HCT116 (cell line): ENCODE results near the gene STC2. TPM values are rescaled to one million over a fixed set of nuclear protein-coding genes. Genes with fewer than 3 reads are reported as not detected.

Experiments used
- ATAC-seq: fragments of 200-7000 bp; cut with Tn5 transposase; 2 replicates; pipeline ENCODE4 v1.9.1; 2020; ENCODE audit warnings: mild to moderate bottlenecking, moderate library complexity
- BruUV-seq: library from RNA; stranded (reverse); fragments of 400-500 nt; replicated peaks from 2 replicates; lab custom pipeline; 2021; lab: Mats Ljungman, UMichigan
- CTCF ChIA-PET: fragments of 300-600 bp; sonication (Branson Sonifier 250); formaldehyde crosslinking; loops from one replicate; lab custom pipeline; 2021; ENCODE audit warnings: antibody characterized with exemption; lab: Charles Lee
- POLR2A ChIA-PET: fragments of 300-600, 350-600 bp; sonication (Branson Sonifier 250); formaldehyde crosslinking; loops from one replicate; lab custom pipeline; 2021; ENCODE audit warnings: antibody characterized with exemption; lab: Charles Lee
- RAD21 ChIA-PET, 2 experiments: fragments of 300-600 bp; sonication (Branson Sonifier 250); formaldehyde crosslinking; loops; one replicate each; lab custom pipeline; 2023; ENCODE audit warnings: low total read pairs in 2 of 2; ENCODE audit not compliant: uncharacterized antibody in 2 of 2, unreplicated experiment in 2 of 2, low non-redundant PET in 1 of 2; lab: Charles Lee
- DNase-seq: peaks from one replicate; pipeline ENCODE4 v3.0.0-alpha.2; 2010; ENCODE audit warnings: low read depth, low spot score
- H2AFZ ChIP-seq: fragments of 200-600 bp; shearing (Covaris generic), sonication (generic); 2 replicates; pipeline ENCODE4 v1.6.1; 2017; ENCODE audit warnings: low read depth, mixed run types, mixed read lengths, antibody characterized with exemption, low read length; ENCODE audit not compliant: poor library complexity, severe bottlenecking
- H3K27ac ChIP-seq: 2 replicates; pipeline ENCODE4 v1.5.1; 2012; ENCODE audit warnings: low read depth, low read length
- H3K27me3 ChIP-seq: fragments of 200-600 bp; sonication (generic); 2 replicates; pipeline ENCODE4 v1.6.1; 2016; ENCODE audit warnings: mixed run types, low read length, mixed read lengths; ENCODE audit not compliant: insufficient read depth
- H3K36me3 ChIP-seq, 2 experiments: fragments of 200-500 bp in 1 of 2; fragments of 200-600 bp in 1 of 2; sonication (Bioruptor generic) in 1 of 2; sonication (generic) in 1 of 2; 2 replicates each; pipeline versions ENCODE4 v1.5.1 to v1.6.1; 2014 to 2016; ENCODE audit warnings: low read length in 2 of 2, inconsistent platforms in 1 of 2, mixed read lengths in 1 of 2, mixed run types in 1 of 2; ENCODE audit not compliant: insufficient read depth in 2 of 2, control insufficient read depth in 1 of 2
- H3K4me1 ChIP-seq, 2 experiments: fragments of 200-600 bp in 1 of 2; sonication (generic) in 1 of 2; 2 replicates each; pipeline versions ENCODE4 v1.5.1 to v1.6.1; 2012 to 2017; ENCODE audit warnings: low read length in 2 of 2, inconsistent platforms in 1 of 2, mild to moderate bottlenecking in 1 of 2, mixed read lengths in 1 of 2, mixed run types in 1 of 2, moderate library complexity in 1 of 2; ENCODE audit not compliant: insufficient read depth in 2 of 2, control insufficient read depth in 1 of 2
- H3K4me2 ChIP-seq: fragments of 200-600 bp; sonication (generic); 2 replicates; pipeline ENCODE4 v1.6.1; 2017; ENCODE audit warnings: mixed run types, low read length, mixed read lengths
- H3K4me3 ChIP-seq, 2 experiments: fragments of 200-600 bp in 1 of 2; sonication (generic) in 1 of 2; replicated peaks in 1 of 2; 2 replicates each; pipeline ENCODE4 v1.5.1; 2011 to 2016; ENCODE audit warnings: low read length in 2 of 2, control low read depth in 1 of 2, low read depth in 1 of 2, mild to moderate bottlenecking in 1 of 2, mixed read lengths in 1 of 2, mixed run types in 1 of 2
- H3K79me2 ChIP-seq: fragments of 200-600 bp; sonication (generic); 2 replicates; pipeline ENCODE4 v1.6.1; 2017; ENCODE audit warnings: mild to moderate bottlenecking, mixed run types, low read length, moderate library complexity, mixed read lengths; ENCODE audit not compliant: insufficient read depth
- H3K9ac ChIP-seq: fragments of 200-600 bp; sonication (generic); 2 replicates; pipeline ENCODE4 v1.6.1; 2016; ENCODE audit warnings: low read length, mixed read lengths
- H3K9me2 ChIP-seq: fragments of 200-600 bp; sonication (generic), shearing (Covaris generic); 2 replicates; pipeline ENCODE4 v1.6.1; 2017; ENCODE audit warnings: mixed run types, mild to moderate bottlenecking, moderate library complexity; ENCODE audit not compliant: insufficient read depth
- H3K9me3 ChIP-seq, 2 experiments: fragments of 200-500 bp in 1 of 2; fragments of 200-600 bp in 1 of 2; sonication (Bioruptor generic) in 1 of 2; sonication (generic) in 1 of 2; 2 replicates each; pipeline ENCODE4 v1.6.1; 2014 to 2017; ENCODE audit warnings: low read length in 2 of 2, mixed read lengths in 2 of 2, inconsistent platforms in 1 of 2, low read depth in 1 of 2, mild to moderate bottlenecking in 1 of 2, mixed run types in 1 of 2, moderate library complexity in 1 of 2; ENCODE audit not compliant: control insufficient read depth in 1 of 2, insufficient read depth in 1 of 2
- H4K20me1 ChIP-seq: fragments of 200-600 bp; sonication (generic), shearing (Covaris generic); 2 replicates; pipeline ENCODE4 v1.6.1; 2017; ENCODE audit warnings: mixed run types, mild to moderate bottlenecking, moderate library complexity; ENCODE audit not compliant: insufficient read depth
- EZH2 ChIP-seq: fragments of 200-600 bp; sonication (generic); IDR thresholded peaks from 2 replicates; pipeline ENCODE4 v1.6.1; 2017; ENCODE audit warnings: antibody characterized with exemption, mixed run types
- POLR2A ChIP-seq: IDR thresholded peaks from 2 replicates; pipeline ENCODE4 v1.7.0; 2011; ENCODE audit warnings: borderline replicate concordance; ENCODE audit not compliant: insufficient read depth, insufficient read length; ENCODE audit errors: extremely low read depth
- POLR2AphosphoS5 ChIP-seq: IDR thresholded peaks from 2 replicates; pipeline ENCODE4 v1.6.1; 2011; ENCODE audit warnings: mild to moderate bottlenecking, low read depth, low read length, moderate library complexity
- TCF7L2 ChIP-seq: IDR thresholded peaks from 2 replicates; pipeline ENCODE4 v1.7.0; 2011; ENCODE audit warnings: borderline replicate concordance, inconsistent platforms; ENCODE audit not compliant: insufficient read depth, insufficient read length; ENCODE audit errors: extremely low read depth
- intact Hi-C: fragments of 100-400 bp; cut with micrococcal nuclease; formaldehyde crosslinking; loops from 2 replicates; pipeline ENCODE4 v1.10.0; 2022
- total RNA-seq: library from RNA; stranded (reverse); gene quantifications from one replicate; pipeline ENCODE4 v1.2.1, GENCODE V29; 2021; ENCODE audit not compliant: unreplicated experiment

The STC2 gene
- total RNA-seq, 1 experiment from 2014 or later: 97.3 TPM

- TF ChIP-seq POLR2A: peak; percentile 45
Measured at GRCh38 chr5:173329491-173330337, 1.5 kb upstream of the STC2 start (continued).

- intact Hi-C loops: loop anchor here (1.0 to 5.0 kb wide), 3 partner anchors 35 to 288 kb away; partner anchors contain the start of gene BOD1
- H3K9me2 ChIP-seq: no peaks in the 10 kb centered on the region
- H3K4me3 ChIP-seq: peak overlapping the region; percentile 94 to 96
- no peaks in the 10 kb centered on the region for H3K9me3 ChIP-seq
- peak overlapping the region; percentile 85 for H3K27ac ChIP-seq
- BruUV-seq: TSS peak; percentile 95
- H3K36me3 ChIP-seq: peaks cover 8 to 20% of the 10 kb centered on the region in 2 experiments
- H3K4me1 ChIP-seq: peaks cover 15 to 52% of the 10 kb centered on the region in 2 experiments; a peak in 3 of 4 replicates
- RAD21 ChIA-PET: no interaction called here
- TF ChIP-seq EZH2 (no peak), POLR2AphosphoS5 (peak; percentile 47; the same call in 1 of the 2 replicates), TCF7L2 (peak; percentile 23)
- peak overlapping the region; percentile 90 for H3K9ac ChIP-seq
- H4K20me1 ChIP-seq: peaks cover 7% of the 10 kb centered on the region; the same call in 1 of the 2 replicates
- H3K27me3 ChIP-seq: no peaks in the 10 kb centered on the region
- CTCF ChIA-PET: interaction anchor here (0.9 to 6.2 kb wide), 6 partner anchors 35 to 622 kb away, joined by 3 to 113 read pairs (median 4); partner anchors contain the start of gene BOD1
- DNase-seq: peak; percentile 54
- POLR2A ChIA-PET: interaction anchor here (0.6 to 7.0 kb wide), 25 partner anchors 9 to 622 kb away, joined by 3 to 67 read pairs (median 5); partner anchors contain the start of genes ATP6V0E1 and BOD1
- peak; percentile 15 for ATAC-seq
- H2AFZ ChIP-seq: peak overlapping the region; percentile 14
- peak overlapping the region; percentile 98 for H3K4me2 ChIP-seq
- H3K79me2 ChIP-seq: peaks cover 42% of the 10 kb centered on the region
Measured at GRCh38 chr5:173328844-173329490, 753 bp upstream of the STC2 start.
